OCI-LY1 (cell line): ENCODE data around the gene CBLN4.

Experiments
- H2AFZ ChIP-seq: fragments of 200-600 bp; sonication (generic), shearing (Covaris generic); 2 replicates; pipeline ENCODE4 v1.6.0; 2014; ENCODE audit warnings: antibody characterized with exemption, mild to moderate bottlenecking, low read length
- H3F3A ChIP-seq: fragments of 200-600 bp; sonication (generic), shearing (Covaris generic); 2 replicates; pipeline ENCODE4 v1.6.0; 2014; ENCODE audit warnings: mild to moderate bottlenecking, antibody characterized with exemption, low read length, moderate library complexity; ENCODE audit not compliant: insufficient read depth
- H3K27ac ChIP-seq: fragments of 200-600 bp; sonication (generic); 2 replicates; pipeline ENCODE4 v1.5.1; 2014; ENCODE audit warnings: low read length, mixed run types, mild to moderate bottlenecking, low read depth; ENCODE audit not compliant: poor library complexity, severe bottlenecking
- H3K27me3 ChIP-seq: fragments of 200-600 bp; sonication (generic); 2 replicates; pipeline ENCODE4 v1.6.0; 2014; ENCODE audit warnings: antibody characterized with exemption, mild to moderate bottlenecking, low read length, moderate library complexity; ENCODE audit not compliant: insufficient read depth
- H3K36me3 ChIP-seq: fragments of 200-600 bp; sonication (generic); 2 replicates; pipeline ENCODE4 v1.6.1; 2014; ENCODE audit warnings: mild to moderate bottlenecking, antibody characterized with exemption, low read length, moderate library complexity, mixed read lengths; ENCODE audit not compliant: insufficient read depth
- H3K4me1 ChIP-seq: fragments of 200-600 bp; sonication (generic); 2 replicates; pipeline ENCODE4 v1.5.1; 2014; ENCODE audit warnings: mild to moderate bottlenecking, low read length, moderate library complexity; ENCODE audit not compliant: insufficient read depth, severe bottlenecking
- H3K4me2 ChIP-seq: fragments of 200-600 bp; sonication (generic), shearing (Covaris generic); 2 replicates; pipeline ENCODE4 v1.6.1; 2014; ENCODE audit warnings: low read length
- H3K4me3 ChIP-seq: fragments of 200-600 bp; sonication (generic); 2 replicates; pipeline ENCODE4 v1.5.1; 2014; ENCODE audit warnings: low read length, low read depth, mild to moderate bottlenecking, mixed read lengths; ENCODE audit not compliant: poor library complexity, severe bottlenecking
- H3K79me2 ChIP-seq: fragments of 200-600 bp; shearing (Covaris generic); 2 replicates; pipeline ENCODE4 v1.6.1; 2016; ENCODE audit warnings: mixed run types, low read length, mixed read lengths; ENCODE audit not compliant: insufficient read depth
- H3K9ac ChIP-seq: fragments of 200-600 bp; sonication (generic), shearing (Covaris generic); 2 replicates; pipeline ENCODE4 v1.6.1; 2014; ENCODE audit warnings: mild to moderate bottlenecking, low read length, mixed read lengths
- H3K9me2 ChIP-seq: fragments of 200-600 bp; sonication (generic), shearing (Covaris generic); 2 replicates; pipeline ENCODE4 v1.6.1; 2014; ENCODE audit warnings: low read depth, mild to moderate bottlenecking, low read length, mixed read lengths
- H3K9me3 ChIP-seq: fragments of 200-600 bp; shearing (Covaris generic); 2 replicates; pipeline ENCODE4 v1.6.1; 2014; ENCODE audit warnings: low read length, mixed read lengths
- H4K20me1 ChIP-seq: fragments of 200-600 bp; sonication (generic), shearing (Covaris generic); 2 replicates; pipeline ENCODE4 v1.6.0; 2016; ENCODE audit warnings: mild to moderate bottlenecking, low read length; ENCODE audit not compliant: insufficient read depth
- EZH2 ChIP-seq: fragments of 200-600 bp; sonication (generic), shearing (Covaris generic); IDR thresholded peaks from 2 replicates; pipeline ENCODE4 v1.8.0; 2017; ENCODE audit warnings: borderline replicate concordance, mixed run types, mild to moderate bottlenecking, antibody characterized with exemption, low read length, moderate library complexity, mixed read lengths
- TF ChIP-seq, protein P1 (sequence below): fragments of 200-600 bp; sonication (generic), shearing (Covaris generic); IDR thresholded peaks from 2 replicates; pipeline ENCODE4 v1.5.1; 2017; ENCODE audit warnings: mild to moderate bottlenecking, antibody characterized with exemption, low read length, moderate library complexity, mixed read lengths

Gene CBLN4

DNA sequence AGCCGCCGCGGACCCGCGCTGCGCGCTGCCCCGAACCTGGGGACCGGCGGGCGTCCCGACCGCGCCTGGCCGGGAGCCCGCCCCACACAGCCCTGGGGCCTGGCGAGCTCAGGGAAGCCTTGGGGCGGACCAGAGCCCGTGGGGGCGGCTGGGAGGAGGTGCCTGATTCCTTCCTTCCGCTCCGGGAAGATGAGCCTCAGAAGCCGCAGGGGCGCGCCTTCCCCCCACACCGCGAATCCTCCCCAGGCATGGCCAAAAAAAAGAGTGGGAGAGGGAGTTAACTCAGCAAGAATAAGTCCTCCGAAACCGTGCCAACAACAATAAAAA lies at the start of gene CBLN4:
Gene CBLN4, minus strand, starts transcription at position 131 of the 327 bp plus-strand sequence. CDS start 1,348 bp downstream, outside the sequence.
- H3F3A ChIP-seq, result no peaks in the 10 kb centered on the region
- no peak within 1 kb of the TSS for H3K9ac ChIP-seq
- H3K27me3 ChIP-seq, result no peaks in the 10 kb centered on the region
- H4K20me1 ChIP-seq, result no peaks in the 10 kb centered on the region
- H2AFZ ChIP-seq, result no peak within 1 kb of the TSS
- H3K9me2 ChIP-seq, result no peaks in the 10 kb centered on the region
- no peak within 1 kb of the TSS for H3K27ac ChIP-seq
- H3K79me2 ChIP-seq, result no peaks in the 10 kb centered on the region
- H3K4me3 ChIP-seq, result no peak within 1 kb of the TSS
- H3K4me1 ChIP-seq, result no peaks in the 10 kb centered on the region
- H3K9me3 ChIP-seq, result no peaks in the 10 kb centered on the region
- TF ChIP-seq EZH2, result no peak
- TF ChIP-seq, protein P1, sequence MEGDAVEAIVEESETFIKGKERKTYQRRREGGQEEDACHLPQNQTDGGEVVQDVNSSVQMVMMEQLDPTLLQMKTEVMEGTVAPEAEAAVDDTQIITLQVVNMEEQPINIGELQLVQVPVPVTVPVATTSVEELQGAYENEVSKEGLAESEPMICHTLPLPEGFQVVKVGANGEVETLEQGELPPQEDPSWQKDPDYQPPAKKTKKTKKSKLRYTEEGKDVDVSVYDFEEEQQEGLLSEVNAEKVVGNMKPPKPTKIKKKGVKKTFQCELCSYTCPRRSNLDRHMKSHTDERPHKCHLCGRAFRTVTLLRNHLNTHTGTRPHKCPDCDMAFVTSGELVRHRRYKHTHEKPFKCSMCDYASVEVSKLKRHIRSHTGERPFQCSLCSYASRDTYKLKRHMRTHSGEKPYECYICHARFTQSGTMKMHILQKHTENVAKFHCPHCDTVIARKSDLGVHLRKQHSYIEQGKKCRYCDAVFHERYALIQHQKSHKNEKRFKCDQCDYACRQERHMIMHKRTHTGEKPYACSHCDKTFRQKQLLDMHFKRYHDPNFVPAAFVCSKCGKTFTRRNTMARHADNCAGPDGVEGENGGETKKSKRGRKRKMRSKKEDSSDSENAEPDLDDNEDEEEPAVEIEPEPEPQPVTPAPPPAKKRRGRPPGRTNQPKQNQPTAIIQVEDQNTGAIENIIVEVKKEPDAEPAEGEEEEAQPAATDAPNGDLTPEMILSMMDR, result no peak
- H3K4me2 ChIP-seq, result no peak within 1 kb of the TSS
- H3K36me3 ChIP-seq, result no peaks in the 10 kb centered on the region

GRCh38 chr20:56043227-56043626 lies 37.9 kb upstream of the CBLN4 start:
- no peak overlapping the region for H3K27ac ChIP-seq
- H3K79me2 ChIP-seq, result no peaks in the 10 kb centered on the region
- no peaks in the 10 kb centered on the region for H4K20me1 ChIP-seq
- TF ChIP-seq, protein P1, result no peak
- TF ChIP-seq EZH2, result no peak
- no peak overlapping the region for H3K4me3 ChIP-seq
- H3K27me3 ChIP-seq, result no peaks in the 10 kb centered on the region
- no peaks in the 10 kb centered on the region for H3K4me1 ChIP-seq
- H3K9me3 ChIP-seq, result no peaks in the 10 kb centered on the region
- no peaks in the 10 kb centered on the region for H3F3A ChIP-seq
- no peak overlapping the region for H3K4me2 ChIP-seq
- H3K36me3 ChIP-seq, result no peaks in the 10 kb centered on the region
- H3K9me2 ChIP-seq, result no peaks in the 10 kb centered on the region
- no peak overlapping the region for H2AFZ ChIP-seq
- no peak overlapping the region for H3K9ac ChIP-seq

- no peak overlapping the region for H3K27ac ChIP-seq
- no peaks in the 10 kb centered on the region for H3K79me2 ChIP-seq
- no peaks in the 10 kb centered on the region for H3K9me3 ChIP-seq
- no peaks in the 10 kb centered on the region for H3K27me3 ChIP-seq
- H3K9me2 ChIP-seq, result no peaks in the 10 kb centered on the region
- H3K4me3 ChIP-seq, result no peak overlapping the region
- no peaks in the 10 kb centered on the region for H3K36me3 ChIP-seq
- H2AFZ ChIP-seq, result no peak overlapping the region
- H3F3A ChIP-seq, result no peaks in the 10 kb centered on the region
- H3K4me1 ChIP-seq, result no peaks in the 10 kb centered on the region
- no peaks in the 10 kb centered on the region for H4K20me1 ChIP-seq
- no peak for TF ChIP-seq EZH2
- TF ChIP-seq, protein P1, result no peak
- H3K9ac ChIP-seq, result no peak overlapping the region
- H3K4me2 ChIP-seq, result no peak overlapping the region
Measured at GRCh38 chr20:56032251-56032650, 26.9 kb upstream of the CBLN4 start.
